Measurements from ENCODE around the gene POLD3.

- TF ChIP-seq EZH2 (IDR thresholded peaks at IDR 0.05) (no peak), POLR2AphosphoS5 (IDR thresholded peaks at IDR 0.05; ENCODE audit: borderline replicate concordance, low read depth, low read length) (no peak), FOXP2 (optimal IDR thresholded peaks at IDR 0.05; ENCODE audit: control extremely low read depth, extremely low read length, insufficient read depth) (no peak)
Measured at GRCh38 chr11:74686792-74687191, 94.4 kb downstream of the POLD3 start.
